HepG2 (cell line): ENCODE data around the gene HIF3A. TPM values are rescaled to one million over a fixed set of nuclear protein-coding genes. Genes with fewer than 3 reads are reported as not detected.

Experiments
- ATAC-seq: fragments of 200-7000 bp; cut with Tn5 transposase; 3 replicates; pipeline ENCODE4 v1.9.1; 2020; ENCODE audit warnings: mild to moderate bottlenecking, moderate library complexity
- BruUV-seq: library from RNA; stranded (reverse); fragments of 400-500 nt; replicated peaks from 2 replicates; lab custom pipeline; 2021; lab: Mats Ljungman, UMichigan
- CTCF ChIA-PET: fragments of 300-600 bp; formaldehyde crosslinking; extraction: SDS; loops from one replicate; lab custom pipeline; 2021; ENCODE audit warnings: low total read pairs, inconsistent platforms, low intra/inter-chr PET ratio; lab: Yijun Ruan, JAX
- POLR2A ChIA-PET: fragments of 350-600 bp; sonication (Branson Sonifier 250); formaldehyde crosslinking; loops from one replicate; lab custom pipeline; 2020; ENCODE audit warnings: antibody characterized with exemption, inconsistent platforms; lab: Yijun Ruan, JAX
- DNase-seq: peaks from one replicate; pipeline ENCODE4 v3.0.0-alpha.2; 2015; ENCODE audit warnings: low spot score
- FAIRE-seq: peaks from 3 replicates; lab custom pipeline; 2011; peaks lifted over from hg19 to GRCh38; lab: Jason Lieb, UNC
- H2AFZ ChIP-seq: one replicate; pipeline ENCODE4 v1.6.1; 2011; ENCODE audit warnings: low read length, inconsistent platforms
- H3K27ac ChIP-seq: fragments of 300-600 bp; 3 replicates; pipeline ENCODE4 v1.8.0; 2011; ENCODE audit warnings: mixed run types, mild to moderate bottlenecking, mixed read lengths, low read length, inconsistent platforms; ENCODE audit not compliant: insufficient read depth; ENCODE audit errors: extremely low read length
- H3K27me3 ChIP-seq, 2 experiments: fragments of 200-600 bp in 1 of 2; 2 replicates in 1 of 2; 3 replicates in 1 of 2; pipeline versions ENCODE4 v1.6.0 to v1.8.0; 2011; ENCODE audit warnings: low read length in 2 of 2, mild to moderate bottlenecking in 2 of 2, moderate library complexity in 2 of 2, inconsistent platforms in 1 of 2; ENCODE audit not compliant: insufficient read depth in 2 of 2, control insufficient read depth in 1 of 2
- H3K36me3 ChIP-seq, 2 experiments: fragments of 200-600 bp in 1 of 2; replicated peaks in 1 of 2; 2 replicates in 1 of 2; 3 replicates in 1 of 2; pipeline versions ENCODE4 v1.5.1 to v1.8.0; 2011; ENCODE audit warnings: low read length in 2 of 2, inconsistent platforms in 1 of 2; ENCODE audit not compliant: insufficient read depth in 2 of 2, control insufficient read depth in 1 of 2
- H3K4me1 ChIP-seq: 2 replicates; pipeline ENCODE4 v1.5.1; 2012; ENCODE audit warnings: low read length, inconsistent platforms; ENCODE audit not compliant: insufficient read depth
- H3K4me2 ChIP-seq: 2 replicates; pipeline ENCODE4 v1.6.0; 2011; ENCODE audit warnings: low read depth, low read length, inconsistent platforms
- H3K4me3 ChIP-seq, 3 experiments: fragments of 200-600 bp in 1 of 3; sonication (generic), shearing (Covaris generic) in 1 of 3; replicated peaks in 1 of 3; 2 replicates each; pipeline ENCODE4 v1.5.1; 2011 to 2016; ENCODE audit warnings: low read length in 3 of 3, inconsistent platforms in 2 of 3, low read depth in 2 of 3, mild to moderate bottlenecking in 2 of 3, control low read depth in 1 of 3, mixed read lengths in 1 of 3; ENCODE audit not compliant: insufficient read depth in 1 of 3
- H3K79me2 ChIP-seq: one replicate; pipeline ENCODE4 v1.6.1; 2011; ENCODE audit warnings: low read length, inconsistent platforms; ENCODE audit not compliant: insufficient read depth
- H3K9ac ChIP-seq: 2 replicates; pipeline ENCODE4 v1.6.0; 2011; ENCODE audit warnings: mild to moderate bottlenecking, low read depth, low read length, inconsistent platforms; ENCODE audit not compliant: insufficient read depth
- H3K9me3 ChIP-seq: 2 replicates; pipeline ENCODE4 v1.5.1; 2012; ENCODE audit warnings: mild to moderate bottlenecking, low read length
- H4K20me1 ChIP-seq: 2 replicates; pipeline ENCODE4 v1.6.0; 2011; ENCODE audit warnings: inconsistent platforms, mild to moderate bottlenecking, low read length, moderate library complexity; ENCODE audit not compliant: insufficient read depth
- ESRRA ChIP-seq: sonication (generic); formaldehyde crosslinking; IDR thresholded peaks from 2 replicates; pipeline ENCODE4 v1.5.1; 2020; ENCODE audit warnings: mild to moderate bottlenecking, low read depth, missing genetic modification reagents
- FOXA1 ChIP-seq, 2 experiments: fragments of 450-650 bp in 1 of 2; sonication (generic) in 1 of 2; formaldehyde crosslinking in 1 of 2; IDR thresholded peaks; 2 replicates each; pipeline versions ENCODE4 v1.4.0 to v1.6.1; 2016 to 2020; ENCODE audit warnings: missing genetic modification reagents in 1 of 2
- HOXA5 ChIP-seq: sonication (generic); formaldehyde crosslinking; IDR thresholded peaks from 2 replicates; pipeline ENCODE4 v1.4.0; 2020; ENCODE audit warnings: missing genetic modification reagents
- ISL2 ChIP-seq: sonication (generic); formaldehyde crosslinking; IDR thresholded peaks from 2 replicates; pipeline ENCODE4 v1.5.0; 2020; ENCODE audit warnings: missing genetic modification reagents
- KLF6 ChIP-seq: IDR thresholded peaks from 2 replicates; pipeline ENCODE4 v1.8.0; 2016; ENCODE audit warnings: missing biosample characterization, missing genetic modification reagents
- NFYB ChIP-seq: sonication (generic); formaldehyde crosslinking; IDR thresholded peaks from 2 replicates; pipeline ENCODE4 v1.4.0; 2020; ENCODE audit warnings: missing genetic modification reagents
- PHB2 ChIP-seq: fragments of 450-650 bp; IDR thresholded peaks from 2 replicates; pipeline ENCODE4 v1.6.1; 2018; ENCODE audit not compliant: partially characterized antibody
- PHF21A ChIP-seq: sonication (generic); formaldehyde crosslinking; IDR thresholded peaks from 2 replicates; pipeline ENCODE4 v1.5.0; 2020; ENCODE audit warnings: mild to moderate bottlenecking, missing genetic modification reagents
- POLR2AphosphoS2 ChIP-seq: IDR thresholded peaks from 2 replicates; pipeline ENCODE4 v1.6.1; 2011; ENCODE audit warnings: low read depth, low read length, improper control_type of control experiment
- SNAI1 ChIP-seq: sonication (generic); formaldehyde crosslinking; IDR thresholded peaks from 2 replicates; pipeline ENCODE4 v1.5.0; 2020; ENCODE audit warnings: mild to moderate bottlenecking, missing genetic modification reagents, borderline replicate concordance
- U2AF1 ChIP-seq: fragments of 200-400 bp; formaldehyde crosslinking; optimal IDR thresholded peaks from 2 replicates; pipeline ENCODE3; 2017; ENCODE audit warnings: mild to moderate bottlenecking, low read depth, low read length
- ZIK1 ChIP-seq: sonication (generic); formaldehyde crosslinking; IDR thresholded peaks from 2 replicates; pipeline ENCODE4 v1.5.0; 2020; ENCODE audit warnings: mild to moderate bottlenecking, low read depth, missing genetic modification reagents, borderline replicate concordance
- ZNF180 ChIP-seq: sonication (generic); formaldehyde crosslinking; IDR thresholded peaks from 2 replicates; pipeline ENCODE4 v1.4.0; 2020; ENCODE audit warnings: low read depth, missing genetic modification reagents, borderline replicate concordance
- ZNF24 ChIP-seq: fragments of 450-650 bp; IDR thresholded peaks from 2 replicates; pipeline ENCODE4 v1.6.1; 2017; ENCODE audit warnings: antibody characterized with exemption, mild to moderate bottlenecking
- ZNF33B ChIP-seq: sonication (generic); formaldehyde crosslinking; IDR thresholded peaks from 2 replicates; pipeline ENCODE4 v1.5.1; 2020; ENCODE audit warnings: mild to moderate bottlenecking, missing genetic modification reagents
- ZNF768 ChIP-seq: sonication (generic); formaldehyde crosslinking; IDR thresholded peaks from 2 replicates; pipeline ENCODE4 v1.4.0; 2020; ENCODE audit warnings: missing genetic modification reagents
- WGBS: methylation state at CpG from one replicate; pipeline ENCODE4 v1.1.6; 2017; ENCODE audit warnings: low lambda C conversion rate; 5-methylcytosine and 5-hydroxymethylcytosine counted together
- in situ Hi-C: cut with HindIII; loops from 2 replicates; pipeline ENCODE4 v1.10.0; 2017; ENCODE audit warnings: low pct_unique_long_range_greater_than_20kb; ENCODE audit not compliant: extremely low pct_ligation_motif_present
- intact Hi-C: fragments of 100-400 bp; cut with micrococcal nuclease; formaldehyde crosslinking; loops from one replicate; pipeline ENCODE4 v1.10.0; 2022; ENCODE audit not compliant: unreplicated experiment
- polyA plus RNA-seq, 8 experiments: library from polyadenylated mRNA; depleted of rRNA in 3 of 8; stranded (reverse) in 7 of 8; unstranded in 1 of 8; fragments of >200 nt; fragmentation: Illumina TruSeq in 4 of 8; extraction: Trizol in 4 of 8; gene quantifications; 2 replicates each; pipeline versions ENCODE4 v1.2.1 to v1.2.3, GENCODE V29; 2011 to 2016; ENCODE audit warnings: low read depth in 4 of 8, missing spikeins in 1 of 8, mixed read lengths in 1 of 8; ENCODE audit not compliant: insufficient read depth in 1 of 8
- total RNA-seq, 5 experiments: library from RNA; depleted of rRNA; stranded (reverse); fragments of >200 nt; fragmentation: Illumina TruSeq; extraction: Trizol; gene quantifications; 2 replicates each; pipeline ENCODE4 v1.2.3, GENCODE V29; 2016; ENCODE audit warnings: low read depth in 1 of 5

The HIF3A gene
- total and polyA plus RNA-seq, 2 of the 13 experiments (the other 11 are each of a cell fraction or from before 2014, with no cell fraction given), result 0.09 to 0.22 TPM

DNA sequence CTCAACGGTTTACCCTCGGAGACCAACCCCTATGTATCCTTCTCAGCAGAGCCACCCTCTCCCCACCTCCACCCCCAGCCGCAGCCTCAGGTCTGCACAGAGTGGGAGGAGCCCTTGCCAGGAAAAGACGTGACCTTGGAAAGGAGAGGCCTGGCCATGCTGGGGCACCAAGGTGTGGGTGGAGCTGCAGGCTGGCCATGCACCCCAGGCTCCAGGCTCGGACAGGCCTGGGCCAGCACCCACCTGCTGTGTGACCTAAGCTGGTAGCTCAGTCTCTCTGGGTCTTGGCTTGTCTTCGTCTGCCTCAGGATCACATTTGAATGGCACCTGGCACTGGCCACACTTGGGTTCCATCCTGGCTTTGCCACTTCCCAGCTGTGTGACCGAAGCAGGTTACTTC lies 87.0 kb downstream of the HIF3A start:
- ATAC-seq (no peak), FAIRE-seq (no peak), DNase-seq (no peak)
- Histone ChIP-seq H3K9me3 (no peaks in the 10 kb centered on the region), H3K4me1 (peaks cover 11% of the 10 kb centered on the region), H3K27me3 (no peaks in the 10 kb centered on the region), H3K9ac (no peak overlapping the region), H3K36me3 (peaks cover 15 to 80% of the 10 kb centered on the region in 2 experiments), H3K4me2 (no peak overlapping the region), H4K20me1 (no peaks in the 10 kb centered on the region), H3K79me2 (no peaks in the 10 kb centered on the region)
- ChIA-PET POLR2A (no interaction called here), CTCF (no interaction called here)
- TF ChIP-seq U2AF1 (no peak), ZIK1 (CRISPR knock-in tag) (no peak), ISL2 (CRISPR knock-in tag) (no peak), ZNF768 (peak; percentile 81), ZNF24 (no peak), HOXA5 (CRISPR knock-in tag) (no peak), PHB2 (no peak)
- TF ChIP-seq, all 625 proteins: peak for 1
- intact Hi-C loops, result no loop called here
- 95% methylated on average over 7 of the region's 7 CpGs for WGBS
- H2AFZ ChIP-seq, result no peak overlapping the region
- BruUV-seq, result no TSS peak
- no peak overlapping the region for H3K4me3 ChIP-seq
- no peak overlapping the region for H3K27ac ChIP-seq
- in situ Hi-C loops, result no loop called here

- ChIA-PET POLR2A (no interaction called here), CTCF (no interaction called here)
- Histone ChIP-seq H3K4me2 (no peak overlapping the region), H3K27ac (no peak overlapping the region), H3K27me3 (no peaks in the 10 kb centered on the region), H3K4me1 (peaks cover 11% of the 10 kb centered on the region), H4K20me1 (no peaks in the 10 kb centered on the region), H2AFZ (no peak overlapping the region), H3K4me3 (no peak overlapping the region), H3K9me3 (no peaks in the 10 kb centered on the region), H3K36me3 (peaks cover 16 to 75% of the 10 kb centered on the region in 2 experiments), H3K79me2 (no peaks in the 10 kb centered on the region), H3K9ac (no peak overlapping the region)
- TF ChIP-seq ESRRA, result no peak
- no peak for TF ChIP-seq ISL2 (CRISPR knock-in tag)
- TF ChIP-seq NFYB (CRISPR knock-in tag), result no peak
- no peak for TF ChIP-seq SNAI1
- no peak for TF ChIP-seq ZNF33B
- no peak for TF ChIP-seq ZNF180 (CRISPR knock-in tag)
- no peak for TF ChIP-seq PHF21A (CRISPR knock-in tag)
- no peak for TF ChIP-seq KLF6
- TF ChIP-seq FOXA1 (IDR thresholded peaks at IDR 0.05), result no peak
- no peak for TF ChIP-seq FOXA1 (CRISPR knock-in tag; IDR thresholded peaks at IDR 0.05)
- TF ChIP-seq POLR2AphosphoS2, result no peak
- ATAC-seq (no peak), DNase-seq (no peak), FAIRE-seq (no peak)
- in situ Hi-C loops, result no loop called here
- no TSS peak for BruUV-seq
- WGBS, result 100% methylated on average over 5 of the region's 11 CpGs
- intact Hi-C loops, result no loop called here
Observed at GRCh38 chr19:46384396-46384795, 87.6 kb downstream of the HIF3A start.
